GM12874 (cell line): ENCODE data around the gene NPIPB9.
"Not testable (repeated sequence)": the region's sequence is repeated elsewhere in the genome, so short reads cannot be mapped to it uniquely, and the experiment has no call there.

Experiments used
- TF ChIP-seq, protein P1 (sequence below): IDR thresholded peaks from 2 replicates; pipeline ENCODE4 v1.5.1; 2011; ENCODE audit warnings: low read depth, mild to moderate bottlenecking, control low read depth, low read length, moderate library complexity; ENCODE audit not compliant: insufficient read depth

The NPIPB9 gene

GRCh38 chr16:28751487-28751886 is at the start of gene NPIPB9:
Gene NPIPB9 (plus strand): TSS chr16:28751787.
- TF ChIP-seq, protein P1, sequence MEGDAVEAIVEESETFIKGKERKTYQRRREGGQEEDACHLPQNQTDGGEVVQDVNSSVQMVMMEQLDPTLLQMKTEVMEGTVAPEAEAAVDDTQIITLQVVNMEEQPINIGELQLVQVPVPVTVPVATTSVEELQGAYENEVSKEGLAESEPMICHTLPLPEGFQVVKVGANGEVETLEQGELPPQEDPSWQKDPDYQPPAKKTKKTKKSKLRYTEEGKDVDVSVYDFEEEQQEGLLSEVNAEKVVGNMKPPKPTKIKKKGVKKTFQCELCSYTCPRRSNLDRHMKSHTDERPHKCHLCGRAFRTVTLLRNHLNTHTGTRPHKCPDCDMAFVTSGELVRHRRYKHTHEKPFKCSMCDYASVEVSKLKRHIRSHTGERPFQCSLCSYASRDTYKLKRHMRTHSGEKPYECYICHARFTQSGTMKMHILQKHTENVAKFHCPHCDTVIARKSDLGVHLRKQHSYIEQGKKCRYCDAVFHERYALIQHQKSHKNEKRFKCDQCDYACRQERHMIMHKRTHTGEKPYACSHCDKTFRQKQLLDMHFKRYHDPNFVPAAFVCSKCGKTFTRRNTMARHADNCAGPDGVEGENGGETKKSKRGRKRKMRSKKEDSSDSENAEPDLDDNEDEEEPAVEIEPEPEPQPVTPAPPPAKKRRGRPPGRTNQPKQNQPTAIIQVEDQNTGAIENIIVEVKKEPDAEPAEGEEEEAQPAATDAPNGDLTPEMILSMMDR = not testable (repeated sequence)

DNA sequence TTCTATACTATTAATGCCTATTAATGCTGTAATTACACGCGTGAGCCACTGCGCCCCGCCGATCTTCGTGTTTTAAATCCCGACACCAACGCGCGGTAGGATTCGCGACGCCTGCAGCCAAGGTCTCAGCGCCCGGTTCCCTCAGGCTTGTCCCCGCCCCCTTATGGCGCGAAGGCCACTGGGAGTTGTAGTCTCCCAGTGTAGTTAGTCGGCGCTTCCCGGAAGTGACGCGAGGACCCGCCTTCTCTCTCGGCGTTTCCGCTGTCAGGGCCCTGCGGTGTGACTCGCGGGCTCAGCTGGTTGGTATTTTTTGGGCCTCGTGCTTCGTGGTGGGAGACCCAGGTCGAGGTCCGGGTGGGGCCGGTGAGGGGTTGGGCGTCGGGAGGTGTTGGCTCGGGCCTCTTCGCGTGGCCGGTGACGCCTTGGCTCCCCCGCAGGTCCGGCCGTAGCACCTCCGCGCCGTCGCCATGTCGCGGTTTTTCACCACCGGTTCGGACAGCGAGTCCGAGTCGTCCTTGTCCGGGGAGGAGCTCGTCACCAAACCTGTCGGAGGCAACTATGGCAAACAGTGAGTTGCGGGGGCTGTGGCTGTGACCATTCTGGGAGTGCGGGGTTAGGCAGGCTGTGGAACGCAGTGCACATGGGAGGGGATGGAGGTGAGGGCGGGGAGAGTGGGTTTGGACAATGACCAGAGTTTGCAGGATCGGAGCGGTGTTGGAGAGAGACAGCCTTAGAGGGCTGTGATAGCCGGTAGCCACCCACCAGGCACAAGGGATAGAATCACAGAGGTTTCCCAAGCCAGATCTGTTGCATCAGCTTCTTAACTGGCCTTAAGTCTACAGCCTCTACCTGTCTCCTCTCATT is 40.1 kb upstream of the NPIPB9 start, which contains the start of gene EIF3C:
TSS of gene EIF3C (plus strand) at position 245 of the 864 bp plus-strand sequence. CDS start at position 468, 223 bp downstream.
- TF ChIP-seq, protein P1 = not testable (repeated sequence)

DNA sequence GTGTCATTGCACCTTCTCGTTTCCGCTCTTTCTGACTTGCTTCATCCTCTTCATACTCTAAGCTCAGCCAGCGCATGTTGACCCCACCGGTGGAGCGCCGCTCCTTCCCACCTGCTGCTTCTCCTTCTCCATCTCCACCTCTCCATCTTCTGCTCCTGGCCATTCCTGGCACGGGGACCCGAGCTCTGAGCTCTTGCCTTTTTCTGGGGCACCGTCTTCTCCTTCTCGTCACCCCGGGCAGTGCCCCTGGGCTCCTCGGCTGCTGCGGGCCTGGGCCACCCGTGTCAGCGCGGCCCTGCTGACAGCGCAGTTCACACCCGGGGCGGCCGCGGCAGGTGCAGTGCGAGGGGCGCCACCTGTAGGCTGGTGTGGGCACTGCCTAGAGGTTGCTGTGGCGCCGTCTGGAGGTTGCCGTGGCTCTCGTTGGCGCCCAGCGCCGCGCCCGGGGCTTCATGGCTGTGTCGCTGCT is 1.6 kb upstream of the NPIPB9 start:
- TF ChIP-seq, protein P1 = 0 out of 2 replicates have a peak, but pooled peaks have one; percentile 2

GRCh38 chr16:28802235-28803019 is 50.8 kb downstream of the NPIPB9 start:
- TF ChIP-seq, protein P1 = peak; percentile 26; the same call in 1 of the 2 replicates

DNA sequence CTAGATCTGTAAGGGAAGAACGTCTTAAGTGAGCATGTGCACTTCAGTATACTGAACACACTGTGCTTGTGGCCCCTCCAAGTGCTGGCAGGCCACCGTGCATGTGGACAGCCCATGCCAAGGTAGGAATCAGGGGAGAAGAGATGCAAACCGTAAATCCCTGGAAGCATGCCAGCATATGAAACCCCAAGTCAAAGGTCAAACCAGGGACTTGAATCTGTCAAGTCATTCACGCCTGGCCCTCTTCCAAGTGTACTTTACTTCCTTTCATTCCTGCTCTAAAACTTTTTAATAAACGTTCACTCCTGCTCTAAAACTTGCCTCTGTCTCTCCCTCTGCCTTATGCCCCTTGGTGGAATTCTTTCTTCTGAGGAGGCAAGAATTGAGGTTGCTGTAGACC is 68.4 kb downstream of the NPIPB9 start:
- TF ChIP-seq, protein P1 = no peak

- TF ChIP-seq, protein P1 = no peak
These were observed 70.4 kb downstream of the NPIPB9 start for GRCh38 chr16:28821874-28822519.
